NCI-H2029 (cell line): ENCODE results near the gene RBM19.

Source experiments
- DNase-seq: peaks from one replicate; lab custom pipeline; 2025; lab: John Stamatoyannopoulos, UW

The RBM19 gene

GRCh38 chr12:113990250-113991223, 24.4 kb upstream of the RBM19 start:
- peak; percentile 84 for DNase-seq

- no peak for DNase-seq
These were observed 22.9 kb upstream of the RBM19 start for GRCh38 chr12:113988976-113989375.

DNA sequence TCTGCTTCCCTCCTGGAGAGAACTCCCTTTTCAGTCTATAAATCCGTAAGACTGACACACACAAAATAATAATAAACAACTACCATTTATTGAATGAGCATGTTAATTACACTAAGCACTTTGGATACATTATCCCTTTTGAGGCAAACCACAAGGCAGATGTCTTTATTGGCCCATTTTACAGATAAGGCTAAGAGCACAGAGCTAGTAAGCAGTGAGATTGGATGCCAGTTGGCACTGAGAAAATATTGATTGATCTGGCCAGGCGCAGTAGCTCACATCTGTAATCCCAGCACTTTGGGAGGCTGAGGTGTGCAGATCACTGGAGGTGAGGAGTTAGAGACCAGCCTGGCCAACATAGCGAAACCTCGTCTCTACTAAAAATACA, 21.9 kb upstream of the RBM19 start:
- no peak for DNase-seq

GRCh38 chr12:113987261-113988063, 21.3 kb upstream of the RBM19 start:
- no peak for DNase-seq

DNA sequence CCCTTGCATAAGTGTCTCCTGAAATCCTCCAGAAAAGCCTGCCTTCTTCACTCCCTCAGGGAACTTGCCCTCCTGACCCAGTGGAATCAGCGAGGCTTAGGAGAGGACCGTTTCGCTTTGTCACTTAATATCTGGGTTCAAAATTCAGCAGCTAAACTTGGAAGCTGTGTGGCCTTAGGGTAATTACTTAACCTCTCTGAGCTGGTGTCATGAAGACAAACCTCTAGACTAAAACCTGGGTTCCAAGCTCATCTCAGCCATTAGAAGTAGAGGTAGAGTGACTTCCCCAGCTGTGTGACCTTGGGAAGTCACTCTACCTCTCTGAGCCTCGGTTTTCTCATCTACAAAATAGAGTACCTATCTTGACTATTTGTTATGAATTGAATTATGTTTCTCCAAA, 18.3 kb upstream of the RBM19 start:
- DNase-seq, result no peak

- no peak for DNase-seq
These were observed 17.8 kb upstream of the RBM19 start for GRCh38 chr12:113983777-113984448.

GRCh38 chr12:113983265-113983664, 17.1 kb upstream of the RBM19 start:
- DNase-seq, result no peak

DNA sequence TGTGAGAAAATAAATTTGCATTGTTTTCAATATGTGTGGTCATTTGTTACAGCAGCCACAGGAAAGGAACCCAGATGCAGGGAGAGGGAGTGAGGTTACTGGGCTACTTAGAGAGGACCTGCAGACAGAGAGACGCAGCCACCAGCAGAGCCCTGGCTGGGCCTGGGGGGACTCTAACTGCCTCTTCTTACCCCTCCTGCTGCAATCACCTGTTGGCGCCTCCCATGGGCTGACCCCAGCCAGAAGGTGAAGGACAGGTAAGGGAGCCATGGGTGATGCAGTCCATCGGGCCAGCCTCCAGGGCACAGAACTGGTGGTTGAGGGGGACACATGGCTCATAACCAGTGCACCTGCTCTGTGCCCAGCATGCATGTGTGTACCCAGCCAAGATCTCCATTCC, 15.8 kb upstream of the RBM19 start:
- no peak for DNase-seq

- peak; percentile 73 for DNase-seq
These were observed 14.6 kb upstream of the RBM19 start for GRCh38 chr12:113980537-113981337.

DNA sequence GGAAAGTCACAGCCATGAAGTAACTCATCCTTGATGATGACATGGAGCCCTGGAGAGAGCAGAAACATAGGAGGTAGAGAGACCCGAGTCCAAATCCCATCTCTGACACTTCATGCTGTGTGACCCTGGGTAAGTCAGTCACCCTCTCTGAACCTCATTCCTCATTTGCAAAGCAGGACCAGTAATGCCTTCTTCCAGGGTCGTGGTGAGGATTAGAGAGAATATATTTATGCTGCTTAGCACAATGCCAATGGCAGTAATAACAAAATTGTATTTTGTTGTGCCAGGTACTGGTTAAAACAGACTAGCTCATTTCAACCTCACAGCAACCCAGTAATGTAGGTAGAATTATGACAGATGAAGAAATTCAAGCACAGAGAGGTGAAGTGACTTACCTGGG, 13.9 kb upstream of the RBM19 start:
- no peak for DNase-seq

DNA sequence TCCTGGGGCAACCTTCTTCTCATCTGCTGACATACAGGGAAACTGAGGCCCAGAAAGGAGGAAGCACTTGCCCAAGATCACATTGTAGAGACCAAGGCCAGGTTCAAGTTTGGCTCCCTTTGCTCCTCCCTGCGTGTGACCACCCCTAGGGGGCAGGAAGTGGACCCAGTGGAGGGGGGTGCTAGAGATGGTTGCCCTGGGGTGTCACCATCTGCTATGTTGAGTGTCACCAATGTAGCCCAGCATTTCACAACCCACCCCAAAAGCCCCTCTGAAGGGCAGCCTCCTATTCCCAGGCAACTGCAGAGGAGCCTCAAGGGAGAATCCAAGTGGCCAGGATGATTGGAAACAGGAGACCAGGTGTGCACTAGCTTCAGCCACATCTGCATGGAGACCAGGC, 12.0 kb upstream of the RBM19 start:
- no peak for DNase-seq

GRCh38 chr12:113974006-113974405, 7.9 kb upstream of the RBM19 start:
- DNase-seq, result no peak

- no peak for DNase-seq
These were observed 7.2 kb upstream of the RBM19 start for GRCh38 chr12:113973109-113973904.

GRCh38 chr12:113971392-113971791, 5.3 kb upstream of the RBM19 start:
- no peak for DNase-seq

DNA sequence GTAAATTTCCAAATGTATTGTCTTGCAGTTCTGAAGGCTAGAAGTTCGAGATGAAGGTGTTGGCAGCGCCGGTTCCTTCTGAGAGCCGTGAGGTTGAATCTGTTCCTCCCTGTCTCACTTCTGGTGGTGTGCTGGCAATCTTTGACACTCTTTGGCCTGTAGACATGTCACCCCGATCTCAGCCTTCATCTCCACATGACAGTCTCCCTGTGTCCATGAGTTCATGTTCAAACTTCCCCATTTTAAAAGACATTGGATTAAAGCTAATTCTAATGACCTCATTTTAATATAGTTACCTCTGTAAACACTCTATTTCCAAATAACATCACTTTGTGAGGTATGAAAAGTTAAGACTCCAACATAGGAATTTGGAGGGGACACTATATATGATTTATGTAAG, 4.1 kb upstream of the RBM19 start:
- DNase-seq, result no peak

DNA sequence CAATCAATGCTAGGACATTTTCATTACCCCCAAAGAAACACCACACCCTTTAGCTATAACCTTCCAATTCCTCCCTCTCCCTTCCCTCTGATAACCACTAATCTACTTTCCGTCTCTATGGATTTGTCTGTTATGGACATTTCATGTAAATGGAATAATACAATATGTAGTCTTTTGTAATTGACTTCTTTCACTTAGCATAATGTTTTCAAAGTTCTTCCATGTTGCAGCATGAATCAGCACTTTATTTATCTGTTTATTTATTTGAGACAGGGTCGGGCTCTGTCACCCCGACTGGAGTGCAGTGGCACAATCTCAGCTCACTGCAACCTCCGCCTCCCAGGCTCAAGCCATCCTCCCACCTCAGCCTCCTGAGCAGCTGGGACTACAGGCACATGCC, 1.2 kb upstream of the RBM19 start:
- DNase-seq, result no peak

GRCh38 chr12:113962733-113963132, 3.4 kb downstream of the RBM19 start:
- DNase-seq, result no peak

DNA sequence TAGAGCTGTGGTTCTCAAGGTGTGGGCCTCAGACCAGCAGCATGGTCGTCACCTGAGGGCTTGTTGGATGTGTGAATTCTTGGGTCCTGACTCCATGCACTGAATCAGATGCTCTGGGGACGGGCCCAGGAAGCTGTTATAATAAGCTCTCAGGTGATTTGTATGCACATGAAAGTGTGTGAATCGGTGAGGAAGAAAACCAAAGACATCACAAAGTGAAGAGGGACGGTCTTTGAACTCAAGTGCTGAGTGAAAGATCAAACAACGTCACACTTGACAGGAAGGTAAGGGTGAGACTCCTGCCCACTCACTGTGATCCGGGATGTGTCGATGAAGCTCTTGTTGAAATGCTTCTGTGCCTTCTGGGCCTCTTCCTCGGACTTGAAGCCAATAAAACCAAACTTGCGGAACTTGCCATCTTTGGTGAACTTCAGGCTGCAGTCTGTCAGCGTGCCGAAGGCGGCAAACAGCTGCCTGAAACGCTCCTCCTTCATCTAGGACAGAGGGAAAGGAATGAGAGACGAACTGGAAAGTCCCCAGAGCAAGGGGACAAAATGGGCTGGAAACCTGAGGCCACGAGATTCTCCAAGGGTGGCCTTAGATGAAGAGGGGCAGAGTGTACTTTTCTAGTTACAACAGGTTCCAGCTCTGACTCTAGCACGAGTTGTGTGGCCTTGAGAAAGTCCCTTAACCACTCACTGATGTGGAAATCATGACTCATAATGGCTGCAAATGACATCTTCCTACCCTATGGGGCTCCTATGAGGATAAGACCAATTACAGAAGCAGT, 4.0 kb downstream of the RBM19 start:
- DNase-seq, result no peak

DNA sequence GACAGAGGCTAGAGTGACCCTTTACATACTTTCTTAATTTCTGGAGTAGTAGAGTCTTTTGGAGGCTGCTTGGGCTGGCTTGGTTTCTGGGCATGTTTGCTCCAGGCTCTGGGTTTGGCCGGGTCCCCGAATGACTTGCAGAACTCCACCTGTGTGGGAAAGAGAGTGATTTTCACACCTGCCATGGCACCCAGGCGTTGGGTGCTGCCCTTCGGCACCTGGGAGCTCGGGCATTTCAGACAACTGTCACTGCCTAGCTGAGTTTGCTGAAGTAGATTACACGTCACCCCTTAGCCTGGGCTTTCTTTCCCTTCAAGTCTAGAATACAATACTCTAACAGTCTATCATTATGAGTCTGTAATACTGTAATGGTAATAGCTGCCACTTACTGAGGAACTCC, 6.1 kb downstream of the RBM19 start:
- DNase-seq, result no peak

- DNase-seq, result no peak
These were observed 7.0 kb downstream of the RBM19 start for GRCh38 chr12:113959096-113959495.
